ENCODE measurements around the gene TTC28.

Gene TTC28

GRCh38 chr22:28151151-28151816 is 528.4 kb downstream of the TTC28 start:
- in situ Hi-C loops (cut with MboI; ENCODE audit: low sequenced_read_pairs), result no loop called here

GRCh38 chr22:28148816-28149465 is 530.7 kb downstream of the TTC28 start:
- in situ Hi-C loops (cut with MboI; ENCODE audit: low sequenced_read_pairs), result no loop called here

- in situ Hi-C loops (cut with MboI; ENCODE audit: low sequenced_read_pairs), result no loop called here
These were observed 532.2 kb downstream of the TTC28 start for GRCh38 chr22:28147401-28147800.

GRCh38 chr22:28146401-28147314 is 533.0 kb downstream of the TTC28 start:
- in situ Hi-C loops (cut with MboI; ENCODE audit: low sequenced_read_pairs), result no loop called here

GRCh38 chr22:28143961-28144745 is 535.5 kb downstream of the TTC28 start:
- in situ Hi-C loops (cut with MboI; ENCODE audit: low sequenced_read_pairs), result no loop called here

GRCh38 chr22:28143241-28143865 is 536.3 kb downstream of the TTC28 start:
- in situ Hi-C loops (cut with MboI; ENCODE audit: low sequenced_read_pairs), result no loop called here

DNA sequence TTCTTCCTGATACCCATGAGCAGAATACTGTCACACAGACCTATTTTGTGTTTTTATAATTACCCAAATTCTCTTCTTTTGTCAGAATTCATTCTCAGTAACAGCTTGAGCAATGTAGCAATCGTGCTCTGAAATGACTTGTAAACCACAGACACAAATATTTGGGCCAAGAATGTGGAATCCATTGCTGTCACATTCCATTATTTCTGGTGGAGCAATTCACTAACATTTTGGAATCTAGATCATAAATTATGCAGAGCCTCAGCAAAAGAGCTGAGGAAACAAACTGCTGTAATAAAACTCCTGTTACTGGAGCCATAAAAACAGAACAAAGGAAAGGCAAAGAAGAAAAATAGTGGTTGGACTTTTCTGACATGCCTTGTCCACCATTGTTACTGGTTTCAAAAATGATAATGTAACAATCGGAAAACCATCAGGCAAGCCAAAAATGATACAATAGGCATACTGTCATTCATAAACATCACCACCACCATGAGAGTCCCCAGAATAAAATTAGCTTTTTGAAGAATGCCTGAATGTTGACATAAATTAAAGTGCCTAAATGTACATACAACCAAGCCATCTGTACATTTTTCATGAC is 537.2 kb downstream of the TTC28 start:
- in situ Hi-C loops (cut with MboI; ENCODE audit: low sequenced_read_pairs), result no loop called here

GRCh38 chr22:28141614-28142013 is 538.0 kb downstream of the TTC28 start:
- in situ Hi-C loops (cut with MboI; ENCODE audit: low sequenced_read_pairs), result no loop called here

- in situ Hi-C loops (cut with MboI; ENCODE audit: low sequenced_read_pairs), result no loop called here
These were observed 539.7 kb downstream of the TTC28 start for GRCh38 chr22:28139961-28140360.

DNA sequence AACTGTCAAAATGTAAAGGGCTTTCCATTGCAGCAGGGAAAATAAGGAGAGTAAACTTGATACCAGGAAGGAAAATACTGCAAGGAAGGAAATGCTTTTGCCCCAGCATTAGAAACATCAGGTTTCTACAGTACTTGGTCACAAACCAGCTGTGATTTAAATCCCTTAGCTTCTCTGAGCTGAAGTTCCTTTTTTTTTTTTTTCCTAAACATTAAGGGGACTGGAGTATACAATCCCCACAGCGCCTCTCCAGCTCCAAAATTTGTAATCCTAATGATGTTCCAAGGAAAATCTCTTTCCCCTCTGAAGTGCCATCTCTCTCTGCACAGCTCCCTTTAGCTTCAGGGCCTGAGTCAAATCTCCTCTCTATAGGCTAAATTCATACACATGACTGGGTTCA is 540.1 kb downstream of the TTC28 start:
- in situ Hi-C loops (cut with MboI; ENCODE audit: low sequenced_read_pairs), result no loop called here

GRCh38 chr22:28137036-28137435 is 542.6 kb downstream of the TTC28 start:
- in situ Hi-C loops (cut with MboI; ENCODE audit: low sequenced_read_pairs), result no loop called here

GRCh38 chr22:28132466-28132865 is 547.2 kb downstream of the TTC28 start:
- in situ Hi-C loops (cut with MboI; ENCODE audit: low sequenced_read_pairs), result no loop called here

- in situ Hi-C loops (cut with MboI; ENCODE audit: low sequenced_read_pairs), result no loop called here
These were observed 550.2 kb downstream of the TTC28 start for GRCh38 chr22:28129319-28129962.

- in situ Hi-C loops (cut with MboI; ENCODE audit: low sequenced_read_pairs), result no loop called here
These were observed 550.8 kb downstream of the TTC28 start for GRCh38 chr22:28128827-28129226.

GRCh38 chr22:28125799-28126198 is 553.8 kb downstream of the TTC28 start:
- in situ Hi-C loops (cut with MboI; ENCODE audit: low sequenced_read_pairs), result no loop called here

GRCh38 chr22:28123989-28124766 is 555.5 kb downstream of the TTC28 start:
- in situ Hi-C loops (cut with MboI; ENCODE audit: low sequenced_read_pairs), result no loop called here

DNA sequence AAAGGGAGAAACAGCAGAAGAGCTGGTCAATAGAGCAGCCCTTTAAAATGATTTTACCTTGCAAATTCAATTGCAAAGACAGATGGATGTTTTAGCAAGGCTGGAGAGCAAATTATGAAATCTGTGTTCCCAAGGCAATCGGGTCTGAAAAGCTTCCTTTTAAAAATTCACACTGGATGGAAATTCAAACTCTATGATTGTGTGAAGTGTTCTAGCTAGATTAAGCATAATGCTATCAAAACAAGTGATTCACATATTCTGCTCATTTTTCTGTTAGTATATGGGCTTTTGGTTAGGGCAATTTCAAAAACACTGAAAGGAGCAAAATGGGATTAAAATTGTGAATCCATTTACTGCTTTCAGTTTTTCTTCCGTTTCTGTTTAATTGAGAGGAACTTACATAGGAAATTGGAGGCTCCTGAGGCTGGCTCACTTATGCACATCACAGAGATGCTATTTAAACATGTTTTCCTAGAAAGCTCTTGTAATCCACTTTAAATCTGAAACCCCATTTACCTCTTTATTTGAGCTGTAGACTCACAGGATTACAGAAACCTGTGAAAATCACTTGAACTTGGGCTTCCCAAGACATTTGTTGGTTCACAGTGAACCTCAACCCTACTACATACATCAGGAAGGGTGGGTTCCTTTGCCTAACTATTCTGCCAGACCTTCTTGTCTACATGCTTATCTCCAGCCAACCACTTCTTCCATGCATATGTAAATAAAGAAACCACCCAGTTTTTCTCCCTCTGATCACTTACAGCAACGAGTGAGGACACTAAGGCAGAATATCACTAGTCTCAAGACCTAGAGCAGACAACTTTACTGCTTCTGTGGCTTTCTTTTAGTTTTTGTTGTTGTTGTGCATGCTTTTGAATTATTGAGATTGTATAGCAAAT is 558.7 kb downstream of the TTC28 start:
- in situ Hi-C loops (cut with MboI; ENCODE audit: low sequenced_read_pairs), result no loop called here
